Thyroid gland (tissue), 4 donors: ENCODE data around the gene GNMT.

ENCODE experiments used
- CTCF ChIP-seq, 6 experiments: fragments of 200-600 bp in 3 of 6; fragments of 450-650 bp in 3 of 6; sonication (generic) in 3 of 6; IDR thresholded peaks; one replicate each; pipeline ENCODE4 v1.5.1; 2016 to 2019; ENCODE audit warnings: antibody characterized with exemption in 6 of 6, mild to moderate bottlenecking in 2 of 6, inconsistent platforms in 1 of 6, moderate library complexity in 1 of 6
- POLR2A ChIP-seq, 2 donors: fragments of 450-650 bp; IDR thresholded peaks; one replicate each; pipeline ENCODE4 v1.6.1; 2017; ENCODE audit warnings: antibody characterized with exemption in 2 of 2, mild to moderate bottlenecking in 2 of 2, moderate library complexity in 1 of 2

GRCh38 chr6:42961020-42961470, 491 bp downstream of the GNMT start:
- no peak for TF ChIP-seq POLR2A (IDR thresholded peaks at IDR 0.05)
- no peak for TF ChIP-seq CTCF (IDR thresholded peaks at IDR 0.05)
